ENCODE data around the gene DDX23.
A peak's percentile ranks its signal among the peaks of the same experiment; 100 is the strongest.

DDX23 gene

GRCh38 chr12:48794870-48795269 is 57.1 kb downstream of the DDX23 start:
- peak; percentile 33 for DNase-seq

GRCh38 chr12:48793696-48794095 is 58.3 kb downstream of the DDX23 start:
- no peak for DNase-seq

- DNase-seq, result peak; percentile 26
Observed at GRCh38 chr12:48789858-48790326, 62.1 kb downstream of the DDX23 start.

- DNase-seq, result peak; percentile 65
Observed at GRCh38 chr12:48788854-48789775, 62.8 kb downstream of the DDX23 start, which contains the start of gene ADCY6. Gene ADCY6 (minus strand): TSS chr12:48789089. CDS start chr12:48783434, 5,655 bp downstream.

GRCh38 chr12:48788524-48788853 is 63.5 kb downstream of the DDX23 start:
- peak; percentile 58 for DNase-seq

GRCh38 chr12:48787791-48788523 is 64.0 kb downstream of the DDX23 start:
- DNase-seq, result no peak

- DNase-seq, result no peak
Observed at GRCh38 chr12:48786591-48787544, 65.1 kb downstream of the DDX23 start.

GRCh38 chr12:48783432-48783831 is 68.5 kb downstream of the DDX23 start:
- no peak for DNase-seq

- DNase-seq, result no peak
Observed at GRCh38 chr12:48782457-48783395, 69.2 kb downstream of the DDX23 start.

GRCh38 chr12:48781750-48782456 is 70.1 kb downstream of the DDX23 start:
- DNase-seq, result no peak

- DNase-seq, result no peak
Observed at GRCh38 chr12:48780381-48781025, 71.5 kb downstream of the DDX23 start.

GRCh38 chr12:48779869-48780268 is 72.1 kb downstream of the DDX23 start:
- DNase-seq, result no peak
